OCI-LY1 (cell line): ENCODE data around the gene MGA.
A peak's percentile ranks its signal among the peaks of the same experiment; 100 is the strongest.

ENCODE experiments used
- EZH2 ChIP-seq: fragments of 200-600 bp; sonication (generic), shearing (Covaris generic); IDR thresholded peaks from 2 replicates; pipeline ENCODE4 v1.8.0; 2017; ENCODE audit warnings: borderline replicate concordance, mixed run types, mild to moderate bottlenecking, antibody characterized with exemption, low read length, moderate library complexity, mixed read lengths
- TF ChIP-seq, protein P1 (sequence below): fragments of 200-600 bp; sonication (generic), shearing (Covaris generic); IDR thresholded peaks from 2 replicates; pipeline ENCODE4 v1.5.1; 2017; ENCODE audit warnings: mild to moderate bottlenecking, antibody characterized with exemption, low read length, moderate library complexity, mixed read lengths

DNA sequence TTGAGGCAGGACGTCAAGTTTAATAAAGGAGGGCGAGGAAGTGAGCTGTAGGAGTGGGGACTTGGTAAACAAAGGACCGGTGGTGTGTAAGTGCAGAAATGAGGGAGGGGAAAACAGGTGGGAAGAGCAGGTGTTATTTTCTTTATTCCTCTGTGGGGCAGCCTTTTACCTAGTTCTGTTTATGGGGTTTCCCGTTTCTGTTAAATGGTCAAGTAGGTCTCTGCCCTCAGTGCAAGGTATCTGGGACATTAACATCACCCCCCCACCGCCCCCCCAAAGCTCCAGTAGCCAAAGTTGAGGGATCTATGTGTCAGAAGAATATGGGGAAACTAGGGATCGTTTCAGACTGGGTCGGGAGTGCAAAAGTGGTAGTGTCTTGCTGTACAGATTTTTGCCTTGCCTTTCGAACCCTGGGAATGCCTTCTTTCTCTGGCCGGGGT is 893 bp downstream of the MGA start:
- TF ChIP-seq, protein P1, sequence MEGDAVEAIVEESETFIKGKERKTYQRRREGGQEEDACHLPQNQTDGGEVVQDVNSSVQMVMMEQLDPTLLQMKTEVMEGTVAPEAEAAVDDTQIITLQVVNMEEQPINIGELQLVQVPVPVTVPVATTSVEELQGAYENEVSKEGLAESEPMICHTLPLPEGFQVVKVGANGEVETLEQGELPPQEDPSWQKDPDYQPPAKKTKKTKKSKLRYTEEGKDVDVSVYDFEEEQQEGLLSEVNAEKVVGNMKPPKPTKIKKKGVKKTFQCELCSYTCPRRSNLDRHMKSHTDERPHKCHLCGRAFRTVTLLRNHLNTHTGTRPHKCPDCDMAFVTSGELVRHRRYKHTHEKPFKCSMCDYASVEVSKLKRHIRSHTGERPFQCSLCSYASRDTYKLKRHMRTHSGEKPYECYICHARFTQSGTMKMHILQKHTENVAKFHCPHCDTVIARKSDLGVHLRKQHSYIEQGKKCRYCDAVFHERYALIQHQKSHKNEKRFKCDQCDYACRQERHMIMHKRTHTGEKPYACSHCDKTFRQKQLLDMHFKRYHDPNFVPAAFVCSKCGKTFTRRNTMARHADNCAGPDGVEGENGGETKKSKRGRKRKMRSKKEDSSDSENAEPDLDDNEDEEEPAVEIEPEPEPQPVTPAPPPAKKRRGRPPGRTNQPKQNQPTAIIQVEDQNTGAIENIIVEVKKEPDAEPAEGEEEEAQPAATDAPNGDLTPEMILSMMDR, result 0 out of 2 replicates have a peak, but pooled peaks have one; percentile 10
- TF ChIP-seq EZH2, result no peak
